Measurements from ENCODE around the gene RAPGEF5.

Gene RAPGEF5

DNA sequence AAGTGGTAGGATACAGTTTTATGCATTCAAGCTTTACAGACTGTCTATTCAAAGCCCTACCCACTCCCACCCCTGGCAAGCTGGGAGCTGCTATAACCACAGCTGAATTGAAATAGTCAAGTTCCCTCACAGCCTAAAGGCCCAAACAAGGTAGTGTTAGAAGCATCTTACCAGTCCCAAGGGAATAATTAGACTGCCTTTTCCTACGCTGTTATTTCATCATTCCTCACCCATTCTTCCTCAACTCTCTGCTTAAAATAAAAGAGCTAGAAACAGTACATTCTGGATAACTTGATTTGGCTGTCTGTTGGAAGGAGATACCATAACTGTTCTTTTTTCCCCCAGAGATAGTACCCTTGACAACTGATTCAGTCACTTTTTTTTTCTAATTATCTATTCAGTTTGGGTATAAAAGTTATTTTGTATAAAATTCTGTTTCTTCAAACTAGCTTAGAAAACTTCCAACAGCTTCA, 54.0 kb downstream of the RAPGEF5 start:
- no peak for DNase-seq

DNA sequence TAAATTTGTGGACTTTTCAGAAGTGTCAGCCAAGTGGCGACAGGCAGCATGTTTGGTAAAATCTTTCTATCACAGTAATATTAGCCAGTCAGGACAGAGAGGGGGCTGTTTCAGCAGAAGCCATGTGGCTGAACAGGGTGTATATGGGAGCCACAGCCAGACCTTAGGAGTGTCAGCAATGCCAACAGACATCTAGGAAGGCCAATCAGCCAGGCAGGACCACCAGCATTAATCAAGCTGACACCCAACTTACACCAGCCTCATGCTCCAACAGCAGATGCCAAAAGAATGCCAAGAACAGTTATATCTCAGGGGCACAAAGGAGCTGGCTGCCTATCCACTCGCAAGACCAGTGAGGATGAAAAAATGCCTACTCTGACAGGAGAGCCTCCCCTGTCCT, 54.8 kb downstream of the RAPGEF5 start:
- no peak for DNase-seq

DNA sequence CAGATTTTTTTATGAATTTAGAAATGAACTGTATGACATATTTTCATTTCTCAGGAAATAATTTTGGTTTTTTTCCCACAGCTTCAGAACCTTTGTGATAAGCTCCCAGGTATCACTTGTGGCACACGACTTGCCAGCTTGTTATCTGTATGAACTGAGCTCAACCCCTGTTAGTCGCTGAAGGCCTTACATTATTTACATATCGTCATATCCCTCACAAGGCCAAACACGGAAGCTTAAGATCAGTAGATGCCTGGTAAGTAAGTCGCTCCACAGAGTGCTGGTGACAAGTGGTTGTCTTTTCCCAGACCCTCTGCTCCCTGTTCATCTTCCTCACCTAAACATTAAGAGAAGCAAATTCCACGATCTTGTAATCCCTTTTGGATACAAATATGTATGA, 55.2 kb downstream of the RAPGEF5 start:
- no peak for DNase-seq

DNA sequence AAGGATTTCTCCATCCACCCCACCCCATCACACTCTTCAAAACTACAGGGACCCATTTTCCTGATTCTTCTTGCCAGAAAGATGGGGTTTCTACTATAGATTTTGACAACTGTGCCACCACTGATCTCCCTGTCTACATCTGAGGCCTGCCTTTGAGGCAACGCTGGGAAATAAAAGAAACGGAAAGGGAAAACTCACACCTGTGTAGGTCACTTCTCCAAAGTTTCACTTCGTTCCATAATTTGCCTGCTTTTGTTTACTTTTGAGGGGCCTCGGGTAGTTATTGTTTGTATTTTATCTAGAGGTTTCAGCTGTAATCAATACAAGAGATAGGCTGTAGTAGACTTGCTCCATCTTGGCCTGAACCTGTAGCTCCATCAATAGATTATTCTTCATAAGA, 56.1 kb downstream of the RAPGEF5 start:
- DNase-seq: no peak

DNA sequence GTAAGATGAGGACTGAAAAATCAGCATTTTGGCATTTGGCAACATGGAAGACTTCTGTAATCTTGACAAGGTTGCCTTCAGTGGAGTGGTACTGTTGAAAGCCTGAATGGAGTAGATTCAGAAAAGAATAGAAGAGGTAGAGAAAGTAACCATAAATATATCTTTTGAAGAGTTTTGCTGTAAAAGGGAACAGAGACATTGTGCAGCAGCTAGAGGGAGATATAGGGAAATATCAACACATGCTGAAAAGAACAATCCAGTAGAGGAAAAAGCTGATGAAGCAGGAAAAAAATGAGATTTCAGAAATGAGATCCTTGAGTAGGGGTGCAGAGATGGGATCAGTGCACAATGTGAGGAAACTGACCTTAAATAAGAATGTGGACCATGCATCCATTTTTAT, 60.0 kb downstream of the RAPGEF5 start:
- DNase-seq: no peak

DNA sequence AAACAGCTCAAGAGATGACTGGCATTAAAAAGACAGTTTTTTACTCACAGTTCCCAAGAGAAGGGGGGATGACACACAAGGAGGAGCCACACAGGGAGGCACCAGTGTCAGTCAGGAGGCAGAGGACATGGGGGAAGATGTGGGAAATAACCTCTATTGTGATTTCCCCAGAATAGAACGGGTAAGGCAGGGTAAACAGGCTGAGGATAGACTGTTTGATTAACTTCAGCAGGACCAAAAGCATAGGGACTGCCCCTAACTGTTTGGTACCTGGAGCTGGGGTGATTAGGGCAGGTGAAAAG, 60.7 kb downstream of the RAPGEF5 start:
- DNase-seq: no peak

DNA sequence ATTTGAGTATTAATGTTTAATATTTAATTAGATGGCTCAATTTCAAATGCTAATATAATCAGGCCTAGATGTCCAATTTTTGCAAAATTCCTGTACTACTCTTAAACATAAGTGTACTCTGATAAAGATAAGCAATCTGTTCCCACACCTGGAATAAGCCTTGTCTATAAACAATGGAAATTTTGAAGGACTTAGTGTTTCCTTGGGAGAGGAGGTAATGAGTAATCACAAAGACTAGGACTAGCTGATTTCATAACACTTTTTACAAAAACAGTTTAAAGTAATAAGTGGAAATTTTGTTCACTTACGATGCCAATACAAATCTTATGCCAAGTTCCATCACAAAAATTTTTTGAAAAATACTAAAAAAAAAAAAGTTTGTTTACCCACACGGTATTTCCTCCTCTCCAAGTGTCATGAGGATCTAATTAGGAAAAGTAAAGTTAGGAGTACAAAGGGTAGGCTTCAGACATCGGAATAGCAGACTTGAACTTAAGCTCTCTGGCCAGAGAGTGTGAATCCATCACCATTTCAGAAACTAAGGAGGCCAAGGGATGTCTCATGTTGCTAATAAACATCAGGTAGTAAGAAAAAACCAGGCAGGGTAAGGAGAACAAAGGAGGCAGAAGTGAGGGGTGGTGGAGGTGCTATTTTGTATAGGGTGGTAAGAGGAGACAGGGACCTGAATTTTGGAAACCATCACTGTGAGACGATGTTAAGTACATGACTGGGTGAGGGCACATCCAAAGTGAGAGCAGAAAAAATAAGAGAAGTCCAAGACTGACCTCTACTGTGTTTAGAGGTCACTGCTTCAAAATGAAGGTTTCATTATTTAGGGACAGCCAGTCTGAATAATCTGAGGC, 61.3 kb downstream of the RAPGEF5 start:
- DNase-seq: no peak

DNA sequence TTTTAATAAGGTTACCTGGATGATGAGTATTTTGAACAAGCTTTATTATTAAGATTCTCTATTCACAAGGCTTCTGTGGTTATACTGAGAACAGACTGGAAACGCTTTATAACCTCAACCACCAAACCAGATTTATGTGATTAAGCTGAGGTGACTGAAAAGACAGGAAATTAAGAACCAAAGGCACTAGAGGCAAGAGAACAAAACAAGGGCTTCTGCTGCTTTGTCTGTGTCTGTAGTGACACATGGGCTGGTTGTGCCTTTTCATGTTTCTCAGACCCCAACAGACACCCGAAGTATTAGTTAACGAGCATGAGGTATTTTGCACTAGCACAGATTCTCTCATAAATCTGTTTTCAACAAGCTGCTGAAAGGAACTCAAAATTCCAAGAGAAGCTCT, 64.4 kb downstream of the RAPGEF5 start:
- DNase-seq: no peak

DNA sequence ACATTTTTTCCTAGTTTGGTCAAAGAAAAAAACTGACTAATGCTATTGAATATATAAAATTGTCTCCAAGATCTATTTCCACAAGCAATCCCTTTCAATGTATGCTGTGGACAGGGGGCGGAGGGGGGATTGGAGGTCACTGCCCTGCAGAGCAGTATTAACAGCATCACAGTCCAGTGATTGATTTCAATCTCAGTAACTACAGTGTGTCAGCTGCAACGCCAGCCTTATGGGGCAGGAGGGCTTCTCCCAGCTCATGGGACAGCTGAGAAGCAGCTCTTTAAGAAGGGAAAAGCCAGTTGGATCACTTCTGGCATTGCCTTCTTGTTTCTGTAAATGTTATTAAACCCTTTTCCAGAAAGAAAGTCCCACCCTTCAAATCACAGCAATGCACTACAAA, 65.0 kb downstream of the RAPGEF5 start:
- no peak for DNase-seq

DNA sequence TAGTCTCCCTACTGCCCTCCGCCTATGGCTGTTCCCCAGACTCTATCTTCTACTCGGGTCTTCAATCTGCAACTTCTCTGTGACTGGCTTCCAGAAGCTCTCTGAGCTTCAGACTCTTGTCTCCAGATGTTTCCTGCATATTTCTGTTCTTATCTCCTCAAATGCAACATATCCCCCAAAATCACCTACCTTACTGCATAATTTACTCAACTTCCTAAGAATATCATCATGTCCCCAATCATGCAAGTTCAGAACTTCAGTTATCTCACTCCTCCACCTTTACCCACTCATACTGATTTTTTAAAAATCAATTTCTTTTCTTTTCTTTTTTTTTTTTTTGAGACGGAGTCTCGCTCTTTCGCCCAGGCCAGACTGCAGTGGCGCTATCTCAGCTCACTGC, 68.8 kb downstream of the RAPGEF5 start:
- DNase-seq: no peak

DNA sequence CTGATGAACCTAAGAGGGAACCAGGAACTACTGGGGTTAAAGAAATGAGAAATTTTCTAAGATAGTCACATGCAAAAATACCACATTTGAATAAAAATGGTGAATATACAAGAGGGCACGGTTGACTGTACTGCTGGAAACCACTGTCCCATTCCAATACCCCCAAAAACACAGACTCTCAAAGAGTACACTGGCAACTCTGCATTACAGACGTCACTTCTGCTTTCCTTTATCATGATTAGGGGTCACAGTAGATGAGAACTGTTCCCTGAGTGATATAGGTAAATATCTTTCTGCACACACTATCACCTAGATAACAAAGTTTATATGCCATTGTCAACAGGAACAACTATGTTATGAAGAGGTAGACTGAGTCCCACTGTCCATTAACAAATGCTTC, 69.5 kb downstream of the RAPGEF5 start:
- no peak for DNase-seq

DNA sequence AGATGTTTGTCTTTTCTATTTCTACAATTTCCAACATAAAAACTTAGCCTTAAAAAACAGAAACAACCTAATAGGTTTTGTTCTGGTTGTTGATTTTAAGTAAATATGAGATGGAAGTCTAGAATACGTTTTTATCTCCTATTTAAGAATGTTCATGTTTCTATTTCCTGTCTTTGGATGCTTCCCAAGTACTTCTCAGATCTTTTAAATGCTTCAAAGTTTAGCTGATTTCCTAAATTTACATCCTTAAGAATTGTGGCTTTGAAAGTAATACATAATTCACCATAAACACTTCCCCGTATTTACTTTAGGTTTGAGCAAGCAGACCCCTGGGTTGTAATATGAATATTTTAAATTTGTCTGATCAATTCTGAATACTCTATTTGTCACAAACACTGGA, 70.5 kb downstream of the RAPGEF5 start:
- DNase-seq: no peak

DNA sequence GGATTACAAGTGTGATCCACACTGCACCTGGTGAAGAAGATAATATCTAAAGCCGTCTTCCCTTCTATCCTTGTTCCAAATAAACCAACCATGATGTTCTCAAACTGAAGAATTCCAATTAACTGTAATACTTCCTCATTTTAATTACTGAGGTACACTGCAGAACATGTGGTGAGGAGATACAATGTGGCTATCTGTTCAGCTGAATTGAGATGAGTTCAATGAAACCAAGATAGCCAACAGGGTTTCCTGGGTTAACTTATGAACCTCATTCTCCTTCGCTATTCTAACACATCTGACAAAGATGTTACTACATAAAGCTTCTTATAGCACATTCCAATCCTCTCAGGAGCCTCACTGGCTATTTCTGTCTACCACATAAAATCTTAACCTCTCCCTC, 75.5 kb downstream of the RAPGEF5 start:
- no peak for DNase-seq

DNA sequence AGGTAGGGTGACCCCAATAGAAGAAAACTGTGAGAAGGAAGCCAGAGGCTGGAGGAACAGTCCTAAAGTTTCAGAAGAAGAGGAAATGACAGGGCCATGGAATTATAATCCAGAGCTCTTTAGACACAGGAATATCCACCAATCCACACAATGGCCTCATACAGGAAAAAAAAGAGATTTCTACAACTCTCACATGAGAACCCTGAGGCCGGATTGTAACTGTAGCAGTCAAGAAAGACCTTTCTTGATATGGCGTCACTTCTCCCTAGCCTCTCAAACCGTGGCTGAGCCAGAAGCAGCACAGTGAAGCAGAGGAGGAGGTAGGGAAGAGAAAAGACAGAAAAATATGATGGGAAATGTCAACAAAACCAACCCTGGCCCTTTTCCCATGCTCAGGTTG, 76.9 kb downstream of the RAPGEF5 start:
- no peak for DNase-seq

DNA sequence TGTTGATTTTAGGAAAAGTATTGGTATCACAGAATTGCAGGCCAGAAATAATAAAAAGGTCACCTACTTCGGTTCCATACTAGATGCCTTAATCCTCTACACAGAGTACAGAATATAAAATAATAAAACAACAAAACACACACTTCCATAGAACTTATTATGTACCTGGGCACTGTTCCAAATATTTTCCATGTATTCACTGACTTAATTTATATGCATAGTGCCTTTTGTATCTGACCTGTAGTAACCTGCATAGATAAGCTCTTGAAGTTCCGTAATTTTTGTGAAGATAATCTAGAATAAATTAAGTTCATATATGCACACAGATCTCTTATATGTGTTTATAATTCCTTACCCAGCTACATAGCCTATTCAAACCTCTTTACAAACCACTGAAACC, 78.3 kb downstream of the RAPGEF5 start:
- DNase-seq: no peak

DNA sequence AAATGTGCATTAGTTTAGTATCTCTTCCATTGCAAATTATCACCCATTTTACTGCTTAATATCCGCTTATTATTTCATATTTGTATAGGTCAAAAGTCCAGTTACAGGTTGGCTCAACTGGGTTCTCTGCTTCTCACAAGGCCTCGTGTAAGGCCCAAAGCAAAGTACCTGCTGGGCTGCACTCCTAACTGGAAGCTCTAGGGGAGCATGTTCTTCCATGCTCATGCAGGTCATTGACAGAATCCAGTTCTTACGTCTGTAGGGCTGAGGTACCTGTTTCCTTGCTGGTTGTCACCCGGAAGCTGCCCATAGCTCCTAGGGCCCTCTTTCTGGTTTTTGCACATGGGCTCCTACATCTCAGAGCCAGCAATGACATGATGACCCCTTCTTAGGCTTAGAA, 79.6 kb downstream of the RAPGEF5 start:
- no peak for DNase-seq

DNA sequence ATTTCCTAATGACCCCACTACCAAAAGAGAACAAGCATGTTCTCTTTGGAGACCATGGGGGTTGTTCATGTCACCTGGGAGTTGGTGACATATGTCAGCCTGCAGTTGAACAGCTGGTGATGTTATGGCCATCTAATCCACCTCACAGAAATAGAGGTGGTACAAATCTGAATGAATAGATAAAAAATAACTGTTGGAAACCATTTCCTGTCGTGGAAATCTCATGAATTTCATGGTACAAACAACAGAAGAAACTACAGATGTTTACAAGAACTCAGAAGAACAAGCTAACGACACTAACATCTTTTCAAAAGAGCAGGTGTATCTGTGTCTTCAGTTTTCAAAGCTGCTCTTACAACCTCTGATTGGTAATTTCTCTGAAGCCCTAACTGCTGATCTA, 81.3 kb downstream of the RAPGEF5 start:
- no peak for DNase-seq

DNA sequence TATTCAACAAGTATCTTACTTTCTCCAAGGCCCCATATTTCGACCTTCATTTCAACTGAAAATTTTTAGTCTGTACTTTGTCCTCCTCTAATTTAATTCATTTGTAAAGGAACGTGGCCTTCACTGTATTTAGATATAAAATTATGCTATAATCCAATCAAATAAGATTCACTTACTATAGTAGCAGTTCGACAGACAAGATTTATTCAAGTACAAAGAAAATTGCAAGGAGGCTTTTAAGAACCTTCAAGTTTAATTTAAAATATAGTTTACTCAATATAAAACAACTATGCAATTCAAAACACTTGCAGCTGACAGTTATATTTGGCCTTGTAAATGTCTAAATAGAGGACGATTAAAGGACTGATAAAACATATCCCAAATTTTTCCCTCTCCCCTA, 85.6 kb downstream of the RAPGEF5 start:
- no peak for DNase-seq

DNA sequence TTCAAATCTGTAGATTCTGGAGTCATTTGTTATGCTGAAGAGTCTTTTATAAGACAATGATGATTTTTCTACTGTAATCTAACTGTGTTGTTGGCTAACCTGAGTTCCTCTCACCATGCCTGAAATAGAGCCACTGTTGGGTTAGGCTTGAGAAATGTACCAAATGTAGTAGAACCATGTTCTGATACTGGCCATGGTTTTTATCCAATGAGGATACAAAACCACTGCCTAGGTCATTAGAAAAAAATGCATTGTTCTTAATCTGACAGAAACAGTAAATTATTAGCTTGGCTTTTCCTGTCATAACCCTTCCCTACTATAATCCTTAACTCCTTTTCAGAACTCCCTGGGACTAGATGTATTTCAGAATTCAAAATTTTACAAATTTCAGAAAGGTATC, 86.6 kb downstream of the RAPGEF5 start:
- no peak for DNase-seq

DNA sequence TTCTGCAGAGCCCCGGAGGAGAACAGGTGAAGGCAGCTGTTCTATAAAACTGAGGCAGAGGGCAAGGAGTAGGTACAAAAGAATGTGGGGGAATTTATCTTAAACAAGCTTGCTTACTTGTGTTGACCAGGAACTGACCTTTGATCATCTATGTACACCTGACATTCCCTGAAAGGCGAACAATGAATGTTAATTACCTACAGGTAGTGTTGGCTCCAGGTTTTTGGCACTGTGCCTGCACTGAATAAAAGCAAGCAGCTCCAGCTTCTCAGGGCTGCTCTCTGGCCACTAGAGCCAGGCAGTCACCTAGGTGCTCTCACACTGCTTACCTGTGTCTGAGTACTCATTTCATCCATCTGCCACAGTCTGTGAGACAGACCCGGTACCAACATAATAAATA, 87.0 kb downstream of the RAPGEF5 start:
- no peak for DNase-seq

DNA sequence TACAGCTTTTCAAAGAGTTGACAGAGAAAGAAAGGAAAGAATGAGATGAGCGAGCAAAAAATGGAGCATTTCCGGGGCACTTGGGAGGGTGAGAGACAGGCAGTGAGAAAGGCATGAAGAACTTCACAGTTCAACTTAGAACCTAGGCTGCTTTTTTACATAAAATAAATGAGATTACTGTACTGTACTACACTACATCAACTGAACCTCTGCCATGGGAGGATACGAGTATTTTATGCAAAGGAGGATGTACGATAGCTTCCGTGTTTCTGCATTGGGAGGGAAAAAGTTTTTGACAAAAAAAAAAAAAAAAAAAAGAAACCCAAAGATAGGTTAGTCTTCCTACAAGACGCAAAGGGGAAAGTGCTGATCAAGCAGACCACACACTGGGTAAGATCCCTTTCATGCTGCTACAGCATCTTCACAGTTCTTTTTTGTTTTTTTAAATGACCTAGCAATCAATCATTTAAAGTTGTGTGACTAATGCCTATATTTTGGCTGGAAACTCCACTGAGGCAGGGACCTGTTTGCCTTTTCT, 88.0 kb downstream of the RAPGEF5 start:
- no peak for DNase-seq

DNA sequence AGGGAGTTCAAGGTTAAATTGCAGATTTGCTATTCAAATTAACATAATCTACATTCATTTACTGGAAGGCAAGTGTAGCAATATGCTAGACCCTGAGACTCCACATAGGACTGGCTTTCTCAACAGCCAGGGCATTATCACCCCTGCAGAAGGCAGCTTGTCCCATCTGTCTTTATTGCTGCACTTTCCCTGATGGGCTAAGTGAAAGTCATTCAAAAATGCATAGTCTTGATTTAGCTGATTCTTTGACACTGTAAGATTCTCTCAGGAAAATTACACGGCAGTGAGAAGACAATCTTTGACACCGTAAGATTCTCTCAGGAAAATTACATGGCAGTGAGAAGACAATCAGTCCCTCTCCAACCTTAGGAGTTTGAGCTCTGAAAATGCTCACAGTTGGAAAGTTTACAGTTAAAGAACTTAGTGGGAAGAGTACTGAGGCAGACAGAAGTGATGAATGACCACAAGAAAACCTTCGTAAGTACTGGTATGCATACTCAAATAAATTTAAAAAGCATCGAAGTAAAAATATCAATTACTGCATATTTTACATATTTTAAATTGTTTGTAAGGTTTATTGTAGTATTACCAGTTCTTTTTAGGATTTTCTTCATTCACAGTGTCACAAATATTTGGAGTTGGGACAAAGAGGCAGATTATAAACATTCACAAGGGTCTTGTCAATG, 88.9 kb downstream of the RAPGEF5 start:
- no peak for DNase-seq

DNA sequence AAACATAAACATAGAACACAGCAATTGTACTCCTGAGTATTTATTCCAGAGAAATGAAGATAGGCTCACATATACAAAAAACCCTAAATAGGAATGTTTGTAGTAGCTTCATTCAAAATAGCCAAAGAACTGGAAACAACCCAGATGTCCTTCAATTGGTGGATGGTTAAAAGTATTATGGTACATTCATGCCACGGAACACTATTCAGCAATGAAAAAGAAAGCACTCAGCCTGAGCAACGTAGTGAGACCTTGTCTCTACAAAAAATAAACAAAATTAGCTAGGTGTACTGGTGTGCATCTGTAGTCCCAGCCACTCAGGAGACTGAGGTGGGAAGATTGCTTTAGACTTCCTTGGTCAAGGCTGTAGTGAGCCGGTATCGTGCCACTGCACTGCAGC, 94.4 kb downstream of the RAPGEF5 start:
- no peak for DNase-seq

DNA sequence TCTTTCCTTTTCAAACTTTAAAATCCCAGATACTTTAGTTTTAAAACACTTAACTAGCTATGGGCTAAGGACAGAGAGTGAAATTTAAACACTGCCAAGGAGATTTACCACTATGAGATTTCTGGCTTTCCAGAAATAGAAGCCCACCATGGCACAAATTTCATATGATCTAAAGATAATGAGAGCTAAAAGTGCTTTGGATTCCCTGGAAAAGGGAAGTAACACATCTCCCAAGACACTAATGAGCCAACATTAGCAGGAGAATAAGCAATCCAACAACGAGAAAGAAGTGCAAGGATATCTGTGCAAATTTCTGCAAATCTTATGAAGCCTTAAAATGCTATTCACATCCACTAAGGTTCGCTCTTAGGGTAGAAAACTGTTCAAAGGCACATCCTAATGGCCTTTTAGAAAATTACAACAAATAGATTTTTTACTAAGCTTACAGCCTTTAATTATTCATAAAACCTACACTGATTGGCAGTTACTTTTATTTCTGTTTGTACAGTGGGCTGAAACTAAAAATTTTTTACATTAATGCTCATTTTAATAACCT, 100.3 kb downstream of the RAPGEF5 start:
- DNase-seq: no peak

All from T1000 (cell line).